GM21447 (cell line): ENCODE results near the gene PRDM15.

Experiments
- ATAC-seq: cut with Tn5 transposase; IDR thresholded peaks from one replicate; pipeline ENCODE4 v1.9.1; 2021; ENCODE audit not compliant: unreplicated experiment

PRDM15 gene

DNA sequence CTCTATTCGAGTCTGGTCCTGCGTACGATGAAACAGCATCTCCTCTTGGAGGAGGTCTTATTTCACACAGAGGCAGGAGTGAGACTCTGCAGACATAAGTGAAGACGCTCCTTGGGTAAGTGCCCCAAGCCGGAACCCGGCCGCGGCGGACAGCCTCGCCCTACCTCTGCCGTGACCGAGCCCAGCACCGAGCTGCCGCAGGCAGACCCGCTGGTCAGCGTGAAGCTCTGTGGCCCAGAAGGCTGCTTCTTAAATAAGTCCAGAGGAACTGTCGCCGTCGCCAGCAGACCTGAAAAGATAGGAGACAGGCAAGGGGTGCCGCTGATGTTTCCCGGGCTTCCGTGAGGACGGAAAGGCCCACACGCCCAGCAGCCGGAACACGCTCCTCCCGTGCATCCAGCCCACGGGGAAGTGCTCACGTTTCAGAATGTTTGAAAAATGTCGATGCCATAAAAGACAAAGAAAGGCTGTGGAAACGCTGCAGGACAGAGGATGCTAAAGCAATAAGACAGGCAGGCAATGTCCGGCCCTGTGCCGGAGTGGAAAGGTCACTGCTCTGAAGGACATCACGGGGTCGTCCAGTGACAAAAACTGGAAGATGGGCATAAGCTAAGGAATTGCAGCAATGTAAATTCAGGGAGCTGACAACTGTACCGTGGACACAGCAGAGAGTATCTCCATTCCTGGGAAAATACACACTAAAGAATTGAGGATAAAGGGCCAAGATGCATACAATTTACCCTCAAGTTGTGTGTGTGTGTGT is 28.5 kb upstream of the PRDM15 start:
- no peak for ATAC-seq

DNA sequence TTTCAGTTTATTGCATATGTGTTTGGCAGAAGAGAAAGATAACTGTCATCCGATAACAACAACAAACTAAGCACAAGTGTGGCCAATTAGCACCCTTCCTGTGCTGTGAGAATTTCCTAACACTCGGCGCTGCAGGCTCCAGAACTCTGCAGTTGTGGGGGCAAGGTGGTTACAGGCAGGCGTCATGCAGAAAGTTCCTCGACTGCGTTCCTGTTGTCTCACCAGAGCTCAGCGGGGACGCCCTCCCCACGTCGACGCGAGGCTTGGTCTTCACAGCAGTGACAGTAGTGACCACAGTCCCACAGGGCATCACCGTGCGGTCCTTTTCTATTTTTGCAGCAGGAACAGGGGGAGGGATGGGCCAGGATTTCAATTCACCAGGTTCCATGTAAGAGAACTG is 27.6 kb upstream of the PRDM15 start:
- ATAC-seq = no peak

DNA sequence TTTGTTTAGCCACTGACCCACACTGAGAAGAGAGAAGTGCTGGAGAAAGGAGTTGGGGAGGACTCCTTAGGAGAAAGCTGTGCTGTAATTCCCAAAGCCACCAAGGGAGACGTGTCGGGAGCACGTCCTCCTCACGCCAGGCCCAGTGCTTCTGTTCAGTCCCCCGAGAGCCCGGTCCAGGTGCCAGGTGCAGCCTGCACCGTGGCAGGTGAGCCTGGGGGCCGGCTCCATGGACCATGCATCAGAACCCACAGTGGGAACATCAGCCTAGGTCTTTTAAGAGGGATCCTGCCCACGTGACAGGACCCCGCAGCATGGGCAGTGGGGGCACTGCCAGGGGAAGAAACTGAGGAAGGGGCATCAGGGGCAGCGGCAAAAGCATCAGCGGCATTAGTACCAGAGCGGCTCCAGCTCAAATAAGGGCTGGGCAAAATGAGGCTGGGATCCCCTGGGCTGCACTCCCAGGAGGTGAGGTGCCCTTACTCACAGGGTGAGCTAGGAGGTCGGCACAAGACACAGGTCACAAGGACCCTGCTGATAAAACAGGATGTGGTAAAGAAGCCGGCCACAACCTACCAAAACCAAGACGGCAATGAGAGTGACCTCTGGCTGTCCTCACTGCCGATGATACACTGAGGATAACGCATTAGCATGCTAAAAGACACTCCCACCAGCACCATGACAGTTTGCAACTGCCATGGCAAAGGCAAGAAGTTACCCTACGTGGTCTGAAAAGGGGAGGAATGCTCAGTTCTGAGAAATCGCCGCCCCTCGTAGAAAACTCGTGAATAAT is 24.6 kb upstream of the PRDM15 start:
- no peak for ATAC-seq

DNA sequence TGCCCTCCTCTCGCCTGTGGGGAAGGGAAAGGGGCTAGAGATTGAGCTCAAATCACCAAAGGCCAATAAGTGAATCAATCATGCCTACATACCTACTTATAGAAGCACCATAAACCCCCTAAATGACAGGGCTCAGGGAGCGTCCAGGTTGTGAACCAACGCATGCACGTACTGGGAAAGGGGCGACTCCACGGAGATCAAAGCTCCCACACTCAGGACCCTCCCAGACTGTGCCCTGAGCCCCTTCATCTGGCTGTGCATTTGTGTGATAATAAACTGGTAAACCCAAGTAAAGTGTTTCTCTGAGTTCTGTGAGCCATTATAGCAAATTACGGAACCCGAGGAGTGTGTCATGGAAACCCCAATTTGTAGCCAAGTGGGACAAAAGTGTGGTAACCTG is 23.8 kb upstream of the PRDM15 start:
- ATAC-seq = no peak

DNA sequence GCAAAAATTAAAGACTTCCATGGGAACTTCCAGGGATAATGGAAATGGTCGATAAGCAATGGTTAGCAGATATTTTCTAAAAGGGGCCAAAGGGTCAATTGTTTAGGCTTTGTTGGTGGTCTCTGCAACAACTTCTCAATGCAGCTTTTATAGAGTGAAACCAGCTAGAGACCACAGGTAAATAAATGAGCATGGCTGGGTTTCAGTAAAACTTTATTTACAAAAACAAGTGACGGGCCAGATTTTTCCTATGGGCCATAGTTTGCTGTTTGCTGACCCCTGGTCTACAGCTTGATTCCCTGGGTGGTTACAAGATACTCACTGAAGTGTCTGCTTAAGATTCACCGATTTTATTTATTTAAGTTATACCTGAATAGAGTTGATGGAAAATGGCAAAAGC is 22.6 kb upstream of the PRDM15 start:
- ATAC-seq = no peak

DNA sequence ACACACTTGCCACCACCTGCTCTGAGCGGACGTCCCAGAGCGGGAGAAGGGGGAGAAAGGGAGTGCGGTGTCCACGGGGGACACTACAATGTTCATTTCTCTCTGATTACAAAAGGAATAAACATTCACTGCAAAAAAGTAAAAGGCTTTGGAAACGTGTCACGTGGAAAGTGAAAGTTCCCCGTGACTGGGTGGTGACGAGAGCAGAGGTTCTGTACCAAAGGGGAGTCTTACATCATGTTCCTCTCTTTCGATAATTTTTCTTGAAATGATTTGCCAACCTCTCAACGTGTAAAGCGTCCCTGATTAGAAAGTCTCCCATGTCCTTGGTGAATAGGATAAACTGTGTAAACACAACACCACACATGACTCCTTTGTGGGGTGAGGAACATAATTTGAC is 22.0 kb upstream of the PRDM15 start:
- no peak for ATAC-seq

DNA sequence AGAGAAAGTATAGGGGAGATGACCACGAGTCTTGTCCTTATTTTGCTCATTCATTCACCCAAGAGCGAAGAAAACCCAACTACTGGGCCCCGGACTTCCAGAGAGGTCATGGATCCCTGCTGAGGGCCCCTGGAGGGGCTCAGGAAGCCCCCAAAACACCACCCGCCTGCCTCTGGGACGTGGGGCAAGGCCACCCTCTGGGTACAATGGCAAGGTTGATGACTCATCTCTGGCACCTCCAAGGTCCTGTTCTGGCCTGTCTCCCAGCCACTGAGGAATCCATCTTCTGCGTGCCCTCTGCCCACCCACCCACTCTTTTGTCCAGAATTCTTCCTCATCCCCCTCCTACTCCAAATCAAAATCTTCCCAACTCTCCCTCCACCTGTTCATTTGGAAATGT is 21.3 kb upstream of the PRDM15 start:
- ATAC-seq = no peak

DNA sequence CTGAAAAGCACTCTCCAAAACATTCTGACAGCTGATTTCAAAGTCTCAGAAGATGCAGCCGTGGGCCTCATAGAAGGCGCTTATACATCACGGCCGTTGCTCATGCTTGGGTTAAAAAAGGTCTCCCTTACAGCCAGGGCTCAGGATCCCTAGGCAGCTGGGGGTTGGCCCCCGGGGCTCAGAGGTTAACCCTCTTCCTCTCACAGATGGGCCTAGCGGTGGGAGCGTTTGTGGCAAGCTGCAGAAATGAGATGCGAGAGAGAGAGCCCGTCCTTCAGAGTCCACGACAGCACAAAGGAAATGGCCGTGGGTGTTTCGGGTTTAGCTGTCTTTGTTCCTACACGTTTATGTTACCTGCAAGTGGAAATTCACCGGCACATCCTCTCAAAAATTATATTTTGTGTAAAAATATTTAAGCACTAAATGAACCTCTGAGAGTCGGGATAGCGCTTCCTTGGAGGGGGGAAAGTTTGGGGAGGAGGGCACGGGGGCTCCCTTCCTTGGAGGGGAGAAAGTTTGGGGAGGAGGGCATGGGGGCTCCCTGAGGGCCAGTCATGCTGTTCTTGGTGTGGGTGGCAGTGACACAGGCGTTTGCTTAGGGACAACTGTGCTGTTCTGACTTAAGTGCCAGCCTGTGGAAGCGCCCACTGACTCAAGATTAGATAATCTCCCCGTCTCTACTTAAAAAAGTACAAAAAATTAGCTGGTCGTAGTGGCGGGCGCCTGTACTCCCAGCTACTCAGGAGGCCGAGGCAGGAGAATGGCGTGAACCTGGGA is 20.5 kb upstream of the PRDM15 start:
- ATAC-seq = no peak

DNA sequence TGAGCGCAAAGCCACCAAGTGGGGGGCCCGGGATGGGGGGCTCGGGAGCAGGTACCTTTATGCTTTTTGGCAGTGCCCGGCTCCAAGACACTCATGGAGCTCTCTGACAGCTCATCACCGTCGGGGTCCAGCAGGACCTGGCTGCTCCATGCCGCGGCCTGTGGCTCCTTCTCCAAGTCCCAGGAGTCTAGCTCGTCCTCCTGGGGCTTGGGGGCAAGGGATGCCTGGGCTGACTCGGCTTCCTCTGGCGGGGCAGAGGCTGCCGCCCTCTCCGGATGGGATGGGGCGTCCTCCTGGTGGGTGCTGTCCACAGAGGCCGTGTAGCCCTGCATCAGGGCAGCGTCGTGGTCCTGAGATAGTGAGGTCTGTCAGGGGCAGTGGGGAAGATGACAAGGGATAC is 19.9 kb upstream of the PRDM15 start:
- ATAC-seq = no peak

DNA sequence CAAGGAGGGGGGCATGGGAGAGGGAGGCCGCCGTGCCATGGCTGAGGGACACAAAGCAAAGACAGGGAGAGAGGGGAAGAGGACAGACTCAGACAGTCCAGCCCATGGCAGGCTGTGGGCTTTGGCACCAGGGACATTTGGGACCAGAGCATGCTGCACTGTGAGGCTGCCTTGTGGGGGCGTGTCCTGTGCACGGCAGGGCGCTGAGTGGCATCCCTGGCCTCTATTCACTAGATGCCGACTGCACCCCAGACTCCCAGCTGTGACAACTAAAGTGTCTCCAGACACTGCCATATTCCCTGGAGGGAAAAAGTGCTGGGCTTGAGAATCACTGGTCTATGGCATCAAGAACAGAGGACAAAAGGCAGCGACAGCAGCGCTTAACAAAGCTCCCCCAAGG is 18.6 kb upstream of the PRDM15 start:
- ATAC-seq = no peak

DNA sequence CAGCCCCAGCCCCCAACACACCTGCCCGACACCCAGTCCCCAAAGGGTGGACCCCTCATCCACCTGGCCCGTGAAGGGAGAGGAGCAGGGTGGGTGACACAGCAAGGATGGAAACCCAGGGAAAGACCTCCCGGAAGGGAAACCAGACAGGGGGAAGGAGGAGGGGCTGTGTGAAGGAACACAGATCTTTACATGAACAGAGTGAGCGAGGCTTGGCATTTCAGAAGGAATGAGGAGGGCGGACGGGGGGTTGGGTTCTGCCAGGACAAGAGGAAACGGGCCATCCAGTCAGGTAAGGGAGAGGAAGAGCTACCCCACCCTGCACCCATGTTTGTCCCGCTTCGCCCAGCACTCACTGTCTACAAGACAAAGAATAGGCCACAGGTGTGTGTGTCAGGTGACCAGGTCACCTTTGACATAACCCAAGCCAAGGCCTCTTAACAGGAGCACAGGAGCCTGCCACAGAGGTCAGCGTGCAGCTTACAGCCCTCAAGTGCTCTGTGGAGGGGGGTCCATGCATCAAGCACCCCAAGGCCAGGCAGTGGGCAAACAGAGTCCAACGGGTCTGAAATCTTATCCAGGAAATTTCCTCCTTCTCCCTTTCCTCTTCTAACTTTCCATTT is 18.0 kb upstream of the PRDM15 start:
- no peak for ATAC-seq

DNA sequence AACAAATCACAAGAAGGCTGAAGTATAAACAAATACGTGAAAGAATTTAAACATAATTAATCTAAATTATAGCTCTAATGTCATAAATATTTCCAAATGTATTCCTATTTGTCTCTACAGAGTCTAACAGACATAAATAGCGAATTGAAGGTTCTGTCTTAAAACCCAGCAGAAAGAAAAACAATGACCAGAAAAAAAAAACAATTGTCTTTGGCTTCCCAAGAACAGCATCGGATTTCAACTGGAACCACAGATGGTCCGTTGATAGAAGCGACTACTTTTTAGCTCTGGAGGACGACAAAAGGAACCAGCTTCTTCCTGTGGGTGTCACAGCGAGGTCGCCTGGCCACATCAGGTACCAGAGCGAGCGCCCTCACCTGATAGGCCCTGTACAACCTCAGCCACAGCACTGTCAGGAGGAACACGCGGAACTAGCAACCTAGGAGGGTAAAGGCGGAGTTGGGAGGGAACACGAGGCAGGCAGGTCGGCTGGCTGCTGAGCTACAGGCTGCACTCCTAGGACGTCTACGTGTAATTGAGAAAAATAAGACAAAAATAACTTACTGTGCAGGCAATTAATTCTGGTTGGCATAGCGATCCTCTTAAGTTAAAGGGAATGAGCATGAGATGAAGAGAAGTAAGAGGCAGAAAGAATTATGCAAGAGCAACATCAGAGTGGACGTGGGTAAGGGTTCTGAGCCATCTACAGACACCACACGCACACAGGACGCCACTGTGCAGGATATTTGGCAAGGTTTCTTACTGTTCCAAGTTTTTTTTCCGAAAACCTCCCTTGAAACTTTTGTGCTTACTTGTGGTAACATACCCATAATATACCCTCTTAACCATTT is 16.7 kb upstream of the PRDM15 start:
- no peak for ATAC-seq

DNA sequence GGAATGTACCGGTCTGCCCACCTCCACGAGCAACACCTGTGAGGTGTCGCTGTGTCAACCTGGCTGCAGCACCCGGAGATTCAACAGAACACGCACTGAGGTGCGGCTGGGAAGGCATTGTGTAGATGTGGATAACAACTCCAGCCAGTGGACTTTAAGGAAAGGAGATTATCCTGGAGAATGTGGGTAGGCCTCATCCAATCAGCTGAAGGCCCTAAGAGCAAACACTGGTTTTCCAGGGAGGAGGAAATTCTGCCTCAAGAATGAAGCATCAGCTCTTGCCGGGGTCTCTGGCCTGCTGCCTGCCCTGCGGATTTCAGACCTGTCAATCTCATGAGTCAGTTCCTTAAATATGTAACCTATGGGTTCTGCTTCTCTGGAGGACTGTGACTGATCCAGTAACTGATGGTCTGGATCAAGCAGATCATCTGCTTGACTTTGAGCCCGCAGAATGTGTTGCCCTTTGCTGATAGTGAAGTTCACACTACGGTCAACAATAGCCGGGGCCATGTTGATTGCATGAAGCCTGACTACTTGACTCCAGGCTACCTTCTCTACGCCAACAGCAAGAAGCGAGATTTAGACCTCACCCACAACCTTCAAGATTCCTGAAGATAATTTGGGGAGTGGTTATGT is 15.9 kb upstream of the PRDM15 start:
- ATAC-seq = no peak

DNA sequence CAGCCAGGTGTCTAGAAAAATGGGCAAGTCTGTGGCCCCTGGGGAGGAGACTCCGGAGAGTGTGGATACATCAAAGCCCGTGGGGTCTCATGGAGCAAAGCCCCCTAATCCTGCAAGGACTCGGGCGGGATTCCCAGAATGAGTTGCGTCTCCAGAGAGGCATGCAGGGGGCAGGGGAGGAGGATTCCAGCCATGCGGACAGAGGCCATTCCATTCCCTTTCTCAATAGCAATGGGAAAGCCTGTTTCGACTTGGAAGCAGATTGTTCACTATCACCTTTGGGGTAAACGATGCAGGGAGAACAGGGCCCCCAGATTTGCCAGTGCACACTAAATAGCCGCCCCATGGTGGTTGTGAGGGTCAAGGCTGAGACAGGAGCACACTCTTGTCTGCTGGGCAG is 15.4 kb upstream of the PRDM15 start:
- ATAC-seq = no peak

DNA sequence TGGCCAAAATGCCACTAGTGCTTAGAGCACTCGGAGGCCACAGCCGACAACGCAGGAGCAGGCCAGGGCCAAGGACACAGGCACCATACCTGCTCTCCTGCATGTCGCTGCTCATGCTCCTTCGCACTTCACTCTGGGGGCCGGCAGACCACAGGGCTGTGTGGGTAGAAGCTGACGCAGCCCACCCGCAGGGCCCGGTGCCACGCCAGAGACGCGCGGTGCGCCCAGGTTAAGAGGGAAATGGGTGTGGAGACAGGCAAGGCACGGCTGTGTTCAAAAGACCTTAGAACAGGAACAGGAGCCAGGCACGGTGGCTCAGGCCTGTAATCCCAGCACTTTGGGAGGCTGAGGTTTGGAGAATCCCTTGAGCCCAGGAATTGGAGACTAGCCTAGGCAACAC is 13.6 kb upstream of the PRDM15 start:
- no peak for ATAC-seq

DNA sequence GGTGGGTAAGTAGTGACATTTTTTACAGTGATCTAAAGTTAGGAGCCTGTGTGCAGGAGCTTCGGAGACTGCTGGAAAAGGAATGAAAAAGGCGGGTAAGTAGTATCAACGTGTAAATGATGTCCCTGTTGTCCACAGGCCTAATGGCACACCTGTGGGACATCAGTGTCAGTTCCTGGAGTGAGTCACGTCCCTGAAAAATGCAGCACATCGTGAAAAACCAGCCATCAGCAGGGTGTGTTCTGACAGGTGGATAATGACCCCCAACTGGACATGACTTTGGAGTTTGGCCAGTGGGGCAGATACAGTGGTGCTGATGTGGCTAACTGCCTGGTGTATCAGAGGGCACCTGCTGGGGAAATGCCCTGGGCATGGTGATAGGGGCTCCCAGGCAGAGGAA is 12.0 kb upstream of the PRDM15 start:
- no peak for ATAC-seq

DNA sequence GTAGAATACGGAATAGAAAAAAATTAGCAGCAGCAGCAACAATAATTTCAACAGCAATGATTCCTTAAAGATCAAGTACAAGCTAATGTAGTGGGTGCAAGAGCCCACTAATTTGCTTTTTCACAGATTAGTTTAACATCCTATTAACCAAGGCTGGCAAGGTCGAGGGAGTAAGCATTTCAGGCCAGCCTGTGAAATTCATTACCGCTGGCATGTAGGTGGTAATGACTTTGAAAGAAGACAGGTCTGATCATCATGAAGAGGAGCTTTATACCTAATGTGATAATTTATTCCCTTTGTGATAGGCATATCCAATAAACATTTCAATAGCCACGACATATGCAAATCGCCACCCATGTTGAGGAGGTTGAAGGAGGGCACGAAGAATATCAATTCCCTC is 11.2 kb upstream of the PRDM15 start:
- ATAC-seq = no peak

DNA sequence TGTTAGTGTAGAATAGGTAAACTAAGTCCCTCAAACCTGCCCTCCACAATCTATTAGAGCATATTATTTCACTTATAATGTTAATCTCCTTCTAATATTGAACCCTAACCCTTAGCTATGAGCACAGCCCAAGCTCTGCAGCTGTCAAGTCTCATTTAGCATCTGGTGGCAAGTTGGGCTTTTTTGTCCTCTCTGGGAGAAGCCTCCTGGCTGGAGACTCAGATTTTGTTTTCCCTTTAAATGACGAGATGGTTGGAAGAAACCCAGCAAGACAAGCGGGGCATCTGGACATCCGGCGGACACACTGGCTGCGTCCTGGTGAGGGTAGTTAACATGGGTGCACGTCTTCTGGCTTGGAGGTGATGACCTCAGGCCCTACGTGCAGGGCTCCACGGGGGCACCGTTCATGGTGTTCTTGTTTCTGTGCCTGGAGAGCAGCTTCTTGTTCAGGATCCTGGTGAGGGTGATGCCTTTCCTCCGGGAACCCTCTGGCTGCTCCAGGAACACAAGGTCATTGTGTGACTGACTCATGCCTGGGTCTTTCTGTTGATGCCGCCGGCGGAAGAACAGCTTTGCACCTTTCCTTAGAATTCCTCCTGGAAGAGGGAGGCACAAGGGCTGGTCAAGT is 9.7 kb upstream of the PRDM15 start:
- ATAC-seq = no peak

DNA sequence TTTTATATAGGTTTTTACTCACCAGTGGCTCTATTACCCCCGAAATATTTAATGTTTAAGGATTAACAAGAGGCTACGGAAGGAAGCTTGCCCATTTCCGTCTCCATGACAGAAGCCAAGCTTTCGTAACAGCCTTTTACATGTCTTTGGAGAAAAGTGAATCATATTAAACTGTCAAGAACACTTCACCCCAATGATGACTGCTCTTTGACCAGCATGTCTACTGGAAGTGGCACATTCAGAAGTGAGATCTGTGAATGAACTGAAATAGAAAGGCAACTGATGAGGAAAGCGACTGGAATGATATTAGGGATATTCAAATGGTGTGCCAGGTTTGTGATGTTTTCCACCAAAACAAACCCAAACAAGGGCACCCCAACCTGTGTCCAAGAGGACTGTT is 8.5 kb upstream of the PRDM15 start:
- ATAC-seq = no peak

DNA sequence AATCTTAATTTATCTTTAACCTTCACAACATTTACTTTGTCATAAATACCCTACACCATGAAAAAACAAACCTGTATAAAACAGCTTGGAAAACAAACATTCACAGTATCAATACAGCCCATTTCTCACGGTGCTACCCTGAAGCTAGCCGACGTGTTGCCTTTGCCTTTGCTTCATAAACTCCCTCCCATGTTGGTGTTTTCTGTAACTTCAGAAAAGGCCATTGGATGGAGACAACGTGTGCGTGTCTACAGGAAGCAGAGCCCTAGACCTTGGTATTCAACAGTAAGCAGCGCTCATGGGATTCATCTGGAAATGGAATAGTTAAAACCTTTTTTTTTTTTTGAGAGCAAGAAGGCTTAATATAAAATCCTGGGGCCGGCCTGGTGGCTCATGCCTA is 7.2 kb upstream of the PRDM15 start:
- no peak for ATAC-seq
